HUES64 (cell line): ENCODE results near the gene NBPF6.
"Not testable (repeated sequence)": the region's sequence is repeated elsewhere in the genome, so short reads cannot be mapped to it uniquely, and the experiment has no call there.

Experiments used
- H3K27ac ChIP-seq: 2 replicates; pipeline ENCODE4 v1.7.0; 2013; ENCODE audit warnings: low read depth, low read length, inconsistent platforms
- H3K27me3 ChIP-seq: 2 replicates; pipeline ENCODE4 v1.6.1; 2013; ENCODE audit warnings: mild to moderate bottlenecking, low read length; ENCODE audit not compliant: insufficient read depth
- H3K36me3 ChIP-seq: 2 replicates; pipeline ENCODE4 v1.6.1; 2013; ENCODE audit warnings: mild to moderate bottlenecking, low read length; ENCODE audit not compliant: insufficient read depth
- H3K4me1 ChIP-seq: 2 replicates; pipeline ENCODE4 v1.6.1; 2013; ENCODE audit warnings: mild to moderate bottlenecking, low read length, moderate library complexity; ENCODE audit not compliant: insufficient read depth
- H3K4me3 ChIP-seq: 2 replicates; pipeline ENCODE4 v1.5.1; 2013; ENCODE audit warnings: mild to moderate bottlenecking, low read length, moderate library complexity
- H3K9ac ChIP-seq: 2 replicates; pipeline ENCODE4 v1.6.1; 2013; ENCODE audit warnings: mild to moderate bottlenecking, low read depth, low read length
- H3K9me3 ChIP-seq: 2 replicates; pipeline ENCODE4 v1.6.1; 2013; ENCODE audit warnings: low read depth, low read length; ENCODE audit not compliant: insufficient read depth
- WGBS: fragments of 150-250, 120-280 bp; methylation state at CpG from one replicate; pipeline ENCODE4 v1.1.7; 2013; ENCODE audit warnings: missing lambda C conversion rate; 5-methylcytosine and 5-hydroxymethylcytosine counted together

NBPF6 gene

DNA sequence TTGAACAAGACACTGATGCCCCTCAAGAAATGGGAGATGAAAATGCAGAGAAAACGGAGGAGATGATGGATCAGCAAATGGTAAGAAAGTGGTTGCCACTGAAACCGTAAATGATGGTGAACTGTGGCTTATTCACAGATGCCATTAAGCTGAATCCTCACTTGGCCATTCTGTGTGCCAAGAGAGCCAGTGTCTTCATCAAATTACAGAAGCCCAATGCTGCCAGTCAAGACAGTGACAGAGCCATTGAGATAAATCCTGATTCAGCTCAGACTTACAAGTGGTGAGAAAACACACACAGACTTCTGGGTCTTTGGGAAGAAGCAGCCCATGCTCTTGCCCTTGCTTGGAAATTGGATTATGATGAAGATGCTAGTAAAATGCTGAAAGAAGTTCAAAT is 52.5 kb downstream of the NBPF6 start:
- WGBS: 90% methylated on average over 2 of the region's 2 CpGs
- H3K4me3 ChIP-seq: no peak overlapping the region

DNA sequence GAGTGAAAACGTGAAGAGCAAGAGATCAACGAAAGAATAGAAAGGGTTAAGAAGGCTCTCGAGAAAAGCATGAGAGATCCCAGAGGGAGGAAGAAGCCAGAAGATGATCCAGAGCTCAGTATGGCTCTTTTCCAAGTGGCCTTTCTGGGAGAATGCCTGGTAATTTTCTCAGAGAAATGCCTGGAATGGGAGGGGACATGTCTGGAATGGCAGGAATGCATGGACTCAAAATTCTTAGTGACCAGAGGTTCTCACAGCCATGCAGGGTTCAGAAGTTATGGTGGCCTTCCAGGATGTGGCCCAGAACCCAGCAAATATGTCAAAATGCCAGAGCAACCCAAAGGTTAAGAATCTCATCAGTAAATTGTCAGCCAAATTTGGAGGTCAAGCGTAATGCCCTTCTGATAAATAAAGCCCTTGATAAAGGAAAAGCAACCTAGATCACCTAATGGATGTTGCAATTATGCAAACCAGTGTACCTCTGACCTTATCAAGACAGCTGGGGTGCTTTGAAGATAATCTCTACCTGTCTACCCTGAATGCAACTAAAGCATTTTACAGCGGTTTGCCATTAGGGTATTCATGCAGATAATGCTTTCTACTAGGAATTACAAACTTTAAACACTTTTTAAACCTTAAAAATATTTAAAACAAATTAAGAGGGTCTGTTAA is 53.1 kb downstream of the NBPF6 start:
- Histone ChIP-seq H3K4me3 (no peak overlapping the region), H3K36me3 (no peaks in the 10 kb centered on the region), H3K27me3 (no peaks in the 10 kb centered on the region), H3K9me3 (no peaks in the 10 kb centered on the region), H3K4me1 (peaks cover 6% of the 10 kb centered on the region; the same call in 1 of the 2 replicates), H3K9ac (no peak overlapping the region), H3K27ac (no peak overlapping the region)
- 85% methylated on average over 5 of the region's 5 CpGs for WGBS

More for the DNA sequence above, 52.5 kb downstream of the NBPF6 start:
- Histone ChIP-seq H3K4me1 (peaks cover 6% of the 10 kb centered on the region; the same call in 1 of the 2 replicates), H3K27me3 (no peaks in the 10 kb centered on the region), H3K9ac (no peak overlapping the region), H3K9me3 (no peaks in the 10 kb centered on the region), H3K27ac (no peak overlapping the region), H3K36me3 (no peaks in the 10 kb centered on the region)

DNA sequence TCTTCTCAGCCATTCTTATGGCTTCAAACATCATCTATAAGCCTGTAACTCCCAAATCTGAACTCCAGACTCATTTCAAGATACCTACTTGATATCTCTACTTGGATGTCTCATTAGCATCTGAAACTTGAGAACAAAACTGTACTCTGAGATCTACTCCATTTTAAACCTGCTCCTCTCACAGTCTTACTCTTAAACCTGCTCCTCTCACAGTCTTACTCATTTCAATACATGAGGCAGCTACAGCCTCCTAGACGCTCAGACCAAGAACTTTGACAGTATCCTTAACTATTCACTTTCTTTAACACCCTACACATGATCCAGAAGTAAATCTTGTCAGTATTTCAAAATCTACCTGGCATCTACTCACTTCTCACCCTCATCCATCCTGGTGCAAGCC is 54.3 kb downstream of the NBPF6 start:
- H3K27me3 ChIP-seq: no peaks in the 10 kb centered on the region
- no peak overlapping the region for H3K4me3 ChIP-seq
- no peak overlapping the region for H3K27ac ChIP-seq
- H3K36me3 ChIP-seq: no peaks in the 10 kb centered on the region
- 87% methylated on average over 1 of the region's 1 CpG for WGBS
- peaks cover 6% of the 10 kb centered on the region; the same call in 1 of the 2 replicates for H3K4me1 ChIP-seq
- no peak overlapping the region for H3K9ac ChIP-seq
- no peaks in the 10 kb centered on the region for H3K9me3 ChIP-seq

DNA sequence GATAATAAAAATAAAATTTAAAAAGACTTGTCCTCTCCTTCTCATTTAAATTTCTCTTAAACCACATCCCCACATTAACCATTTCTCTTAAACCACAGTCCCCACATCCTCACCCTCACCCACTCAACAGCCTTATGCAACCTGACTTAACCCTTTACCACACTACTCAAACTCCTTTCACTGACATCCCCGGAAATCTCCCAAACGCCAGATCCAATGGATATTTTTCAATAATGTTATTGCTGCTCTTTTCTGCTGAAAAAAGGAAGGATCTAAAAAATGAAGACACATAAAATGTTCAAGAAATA is 55.6 kb downstream of the NBPF6 start:
- Histone ChIP-seq H3K27ac (no peak overlapping the region), H3K4me3 (no peak overlapping the region), H3K4me1 (peaks cover 6% of the 10 kb centered on the region; the same call in 1 of the 2 replicates), H3K36me3 (no peaks in the 10 kb centered on the region), H3K9me3 (no peaks in the 10 kb centered on the region), H3K9ac (no peak overlapping the region), H3K27me3 (no peaks in the 10 kb centered on the region)
- 97% methylated on average over 2 of the region's 2 CpGs for WGBS

DNA sequence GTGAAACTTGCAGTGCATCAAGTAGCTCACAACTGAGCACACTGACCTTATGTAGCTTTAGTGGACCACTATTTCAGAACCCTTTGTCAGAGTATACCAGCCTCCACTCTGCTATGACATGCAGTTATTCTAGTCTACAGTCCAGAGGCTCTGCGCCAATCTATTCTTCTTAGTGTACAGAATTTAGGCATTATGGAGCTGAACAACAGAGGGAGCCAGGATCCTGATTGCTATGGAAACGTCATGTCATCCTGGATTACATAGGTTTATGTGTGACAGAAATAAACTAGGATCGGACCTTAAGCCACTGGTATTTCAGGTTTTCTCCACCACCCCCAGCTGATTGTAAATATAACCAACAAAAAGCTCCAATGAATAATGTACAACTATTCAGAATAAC is 61.6 kb downstream of the NBPF6 start:
- no peaks in the 10 kb centered on the region for H3K9me3 ChIP-seq
- no peaks in the 10 kb centered on the region for H3K27me3 ChIP-seq
- H3K4me3 ChIP-seq: no peak overlapping the region
- H3K9ac ChIP-seq: no peak overlapping the region
- H3K4me1 ChIP-seq: no peaks in the 10 kb centered on the region
- H3K27ac ChIP-seq: no peak overlapping the region
- 77% methylated on average over 3 of the region's 3 CpGs for WGBS
- H3K36me3 ChIP-seq: no peaks in the 10 kb centered on the region

DNA sequence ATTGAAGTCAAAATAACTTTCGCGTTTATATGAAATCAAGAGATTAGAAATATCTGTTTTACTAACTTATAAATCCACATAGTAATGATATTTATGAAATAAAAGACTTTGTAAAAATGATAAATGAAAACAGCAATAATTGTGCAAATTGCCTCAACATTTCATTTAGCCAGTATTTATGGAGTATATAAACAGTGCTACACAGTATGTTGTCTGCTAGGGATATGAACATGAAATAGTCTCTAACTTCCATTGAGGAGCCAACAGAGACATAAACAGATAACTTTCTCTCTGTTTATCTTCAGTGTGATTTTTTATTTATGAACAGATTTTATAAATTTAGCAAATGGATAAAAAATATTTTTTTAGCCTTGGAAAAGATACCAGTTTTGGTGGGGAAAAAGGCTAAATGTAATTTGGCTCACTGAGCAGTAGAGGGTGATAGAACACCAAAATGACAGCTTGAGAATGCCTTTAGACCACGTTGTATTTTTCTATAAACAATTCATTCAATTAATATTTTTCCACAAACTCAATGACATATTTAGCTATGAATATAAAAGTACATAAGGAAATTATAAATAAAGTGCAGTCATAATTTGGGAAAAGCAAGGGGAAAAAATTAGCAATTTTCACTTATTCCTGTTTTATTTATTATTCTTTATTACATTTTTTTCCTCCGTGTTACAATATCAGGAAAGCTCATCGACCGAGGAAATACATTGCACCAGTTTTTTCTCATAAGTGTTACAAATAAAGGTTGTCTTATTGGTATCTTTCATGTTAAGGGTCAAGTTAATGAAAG is 62.3 kb downstream of the NBPF6 start:
- 86% methylated on average over 2 of the region's 6 CpGs for WGBS
- H3K36me3 ChIP-seq: no peaks in the 10 kb centered on the region
- no peak overlapping the region for H3K9ac ChIP-seq
- no peak overlapping the region for H3K4me3 ChIP-seq
- no peak overlapping the region for H3K27ac ChIP-seq
- no peaks in the 10 kb centered on the region for H3K4me1 ChIP-seq
- no peaks in the 10 kb centered on the region for H3K9me3 ChIP-seq
- no peaks in the 10 kb centered on the region for H3K27me3 ChIP-seq

DNA sequence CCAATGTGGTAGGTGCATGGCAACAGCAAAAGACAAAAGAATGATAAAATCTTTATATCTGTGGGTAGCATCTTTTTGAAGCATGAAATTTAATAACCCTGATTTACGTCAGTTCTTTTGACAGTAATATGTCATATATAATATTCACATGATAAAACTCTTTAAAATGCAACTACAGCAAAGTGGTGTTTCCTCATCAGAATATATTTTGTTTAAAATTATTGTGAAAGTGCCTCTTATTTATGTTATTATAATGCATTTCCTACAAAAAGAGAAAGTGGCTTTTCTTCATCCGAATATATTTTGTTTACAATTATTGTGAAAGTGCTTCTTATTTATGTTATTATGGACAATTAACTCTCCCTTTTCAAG is 62.9 kb downstream of the NBPF6 start:
- no CpG with 5 or more reads among the region's 2 CpGs for WGBS
- no peaks in the 10 kb centered on the region for H3K27me3 ChIP-seq
- no peak overlapping the region for H3K27ac ChIP-seq
- no peaks in the 10 kb centered on the region for H3K4me1 ChIP-seq
- H3K9ac ChIP-seq: no peak overlapping the region
- no peaks in the 10 kb centered on the region for H3K36me3 ChIP-seq
- no peak overlapping the region for H3K4me3 ChIP-seq
- no peaks in the 10 kb centered on the region for H3K9me3 ChIP-seq

DNA sequence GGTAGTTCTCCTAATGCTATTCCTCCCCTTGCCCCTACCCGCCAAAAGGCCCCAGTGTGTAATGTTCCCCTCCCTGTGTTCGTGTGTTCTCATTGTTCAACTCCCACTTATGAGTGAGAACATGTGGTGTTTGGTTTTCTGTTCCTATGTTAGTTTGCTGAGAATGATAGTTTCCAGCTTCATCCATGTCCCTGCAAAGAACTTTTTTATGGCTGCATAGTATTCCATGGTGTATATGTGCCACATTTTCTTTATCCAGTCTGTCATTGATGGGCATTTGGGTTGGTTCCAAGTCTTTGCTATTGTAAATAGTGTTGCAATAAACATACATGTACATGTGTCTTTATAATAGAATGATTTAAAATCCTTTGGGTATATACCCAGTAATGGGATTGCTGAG is 63.8 kb downstream of the NBPF6 start:
- 86% methylated on average over 1 of the region's 2 CpGs for WGBS
- not testable (repeated sequence) for H3K27me3 ChIP-seq, H3K9ac ChIP-seq, H3K9me3 ChIP-seq, H3K4me1 ChIP-seq, H3K27ac ChIP-seq, H3K4me3 ChIP-seq, H3K36me3 ChIP-seq

DNA sequence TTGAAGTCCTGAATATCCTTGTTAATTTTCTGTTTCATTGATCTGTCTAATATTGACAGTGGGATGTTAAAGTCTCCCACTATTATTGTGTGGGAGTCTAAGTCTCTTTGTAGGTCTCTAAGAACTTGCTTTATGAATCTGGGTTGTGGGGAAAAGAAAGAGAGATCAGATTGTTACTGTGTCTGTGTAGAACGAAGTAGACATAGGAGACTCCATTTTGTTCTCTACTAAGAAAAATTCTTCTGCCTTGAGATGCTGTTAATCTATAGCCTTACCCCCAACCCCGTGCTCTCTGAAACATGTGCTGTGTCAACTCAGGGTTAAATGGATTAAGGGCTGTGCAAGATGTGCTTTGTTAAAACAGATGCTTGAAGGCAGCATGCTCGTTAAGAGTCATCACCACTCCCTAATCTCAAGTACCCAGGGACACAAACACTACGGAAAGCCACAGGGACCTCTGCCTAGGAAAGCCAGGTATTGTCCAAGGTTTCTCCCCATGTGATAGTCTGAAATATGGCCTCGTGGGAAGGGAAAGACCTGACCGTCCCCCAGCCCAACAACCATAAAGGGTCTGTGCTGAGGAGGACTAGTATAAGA is 67.3 kb downstream of the NBPF6 start:
- not testable (repeated sequence) for H3K4me3 ChIP-seq, H3K27ac ChIP-seq, H3K9ac ChIP-seq, H3K4me1 ChIP-seq, H3K27me3 ChIP-seq, H3K9me3 ChIP-seq, H3K36me3 ChIP-seq
- WGBS: 74% methylated on average over 4 of the region's 6 CpGs
